Measurements from ENCODE around the gene MPZL1.

DNA sequence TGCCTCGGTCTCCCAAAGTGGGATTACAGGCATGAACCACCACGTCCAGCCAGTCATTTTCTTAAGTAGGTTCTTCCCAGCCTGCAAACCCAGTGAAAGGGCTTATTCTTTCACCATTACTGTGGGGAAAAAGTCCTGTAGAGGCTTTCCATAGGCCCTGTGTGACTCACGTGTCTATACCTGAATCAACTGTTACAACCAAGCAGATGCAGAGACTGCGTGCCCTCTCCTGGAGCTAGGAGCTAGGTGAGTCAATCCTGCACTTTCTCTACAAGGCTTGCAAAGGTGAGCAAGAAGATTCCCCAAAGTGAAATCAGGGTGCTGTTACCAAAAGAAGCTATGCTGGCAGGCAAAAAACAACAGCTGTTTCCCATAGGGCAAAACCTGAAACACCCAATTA lies 13.8 kb upstream of the MPZL1 start:
- no peak for TF ChIP-seq POLR2A (IDR thresholded peaks at IDR 0.05)
- TF ChIP-seq, protein P1, sequence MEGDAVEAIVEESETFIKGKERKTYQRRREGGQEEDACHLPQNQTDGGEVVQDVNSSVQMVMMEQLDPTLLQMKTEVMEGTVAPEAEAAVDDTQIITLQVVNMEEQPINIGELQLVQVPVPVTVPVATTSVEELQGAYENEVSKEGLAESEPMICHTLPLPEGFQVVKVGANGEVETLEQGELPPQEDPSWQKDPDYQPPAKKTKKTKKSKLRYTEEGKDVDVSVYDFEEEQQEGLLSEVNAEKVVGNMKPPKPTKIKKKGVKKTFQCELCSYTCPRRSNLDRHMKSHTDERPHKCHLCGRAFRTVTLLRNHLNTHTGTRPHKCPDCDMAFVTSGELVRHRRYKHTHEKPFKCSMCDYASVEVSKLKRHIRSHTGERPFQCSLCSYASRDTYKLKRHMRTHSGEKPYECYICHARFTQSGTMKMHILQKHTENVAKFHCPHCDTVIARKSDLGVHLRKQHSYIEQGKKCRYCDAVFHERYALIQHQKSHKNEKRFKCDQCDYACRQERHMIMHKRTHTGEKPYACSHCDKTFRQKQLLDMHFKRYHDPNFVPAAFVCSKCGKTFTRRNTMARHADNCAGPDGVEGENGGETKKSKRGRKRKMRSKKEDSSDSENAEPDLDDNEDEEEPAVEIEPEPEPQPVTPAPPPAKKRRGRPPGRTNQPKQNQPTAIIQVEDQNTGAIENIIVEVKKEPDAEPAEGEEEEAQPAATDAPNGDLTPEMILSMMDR (IDR thresholded peaks at IDR 0.05): no peak

All from testis (tissue), 2 donors.